SU-DHL-6 (cell line): ENCODE data around the gene APOBEC2.

ENCODE experiments used
- H2AFZ ChIP-seq: fragments of 200-600 bp; sonication (generic); 2 replicates; pipeline ENCODE4 v1.6.1; 2014; ENCODE audit warnings: low read depth, mild to moderate bottlenecking, moderate library complexity, mixed read lengths, antibody characterized with exemption, low read length; ENCODE audit not compliant: severe bottlenecking
- H3F3A ChIP-seq: fragments of 200-600 bp; shearing (Covaris generic); 2 replicates; pipeline ENCODE4 v1.6.0; 2016; ENCODE audit warnings: antibody characterized with exemption, mild to moderate bottlenecking; ENCODE audit not compliant: insufficient read depth
- H3K27ac ChIP-seq: fragments of 200-600 bp; sonication (generic); 2 replicates; pipeline ENCODE4 v1.5.1; 2016; ENCODE audit warnings: low read depth, mild to moderate bottlenecking, low read length, moderate library complexity, mixed read lengths
- H3K27me3 ChIP-seq: fragments of 200-600 bp; sonication (generic), shearing (Covaris generic); 2 replicates; pipeline ENCODE4 v1.6.0; 2014; ENCODE audit warnings: mild to moderate bottlenecking, low read length
- H3K36me3 ChIP-seq: fragments of 200-600 bp; sonication (generic); 2 replicates; pipeline ENCODE4 v1.6.1; 2014; ENCODE audit warnings: mild to moderate bottlenecking, low read length, mixed read lengths
- H3K4me2 ChIP-seq: fragments of 300-600, 200-600 bp; shearing (Covaris generic), sonication (generic); 2 replicates; pipeline ENCODE4 v1.6.0; 2014; ENCODE audit warnings: low read length, low read depth, mild to moderate bottlenecking; ENCODE audit not compliant: poor library complexity, severe bottlenecking
- H3K4me3 ChIP-seq: fragments of 200-600 bp; sonication (generic); 2 replicates; pipeline ENCODE4 v1.5.1; 2014; ENCODE audit warnings: antibody characterized with exemption, low read length, mild to moderate bottlenecking, mixed read lengths; ENCODE audit not compliant: insufficient read depth, poor library complexity, severe bottlenecking
- H3K79me2 ChIP-seq: fragments of 200-600 bp; sonication (generic); 2 replicates; pipeline ENCODE4 v1.6.1; 2014; ENCODE audit warnings: mild to moderate bottlenecking, low read length, moderate library complexity; ENCODE audit not compliant: insufficient read depth
- H3K9ac ChIP-seq: fragments of 200-600 bp; sonication (generic); 2 replicates; pipeline ENCODE4 v1.7.0; 2014; ENCODE audit warnings: mild to moderate bottlenecking, low read length
- H3K9me2 ChIP-seq: fragments of 200-600 bp; sonication (generic); replicated peaks from 2 replicates; pipeline ENCODE4 v1.6.1; 2014; ENCODE audit warnings: low read length; ENCODE audit not compliant: insufficient read depth
- H3K9me3 ChIP-seq: fragments of 200-600 bp; sonication (generic); 2 replicates; pipeline ENCODE4 v1.6.1; 2014; ENCODE audit warnings: low read length, mixed read lengths; ENCODE audit not compliant: insufficient read depth
- H4K20me1 ChIP-seq: fragments of 200-600 bp; sonication (generic); 2 replicates; pipeline ENCODE4 v1.6.1; 2014; ENCODE audit warnings: low read depth, mild to moderate bottlenecking, antibody characterized with exemption, low read length, moderate library complexity, mixed read lengths
- CTCF ChIP-seq: fragments of 200-600 bp; sonication (generic); IDR thresholded peaks from one replicate; pipeline ENCODE4 v1.5.1; 2017; ENCODE audit warnings: antibody characterized with exemption, mild to moderate bottlenecking, low read length, moderate library complexity; ENCODE audit not compliant: insufficient read depth, poor library complexity, severe bottlenecking
- EZH2phosphoT487 ChIP-seq: fragments of 200-600 bp; sonication (generic), shearing (Covaris generic); conservative IDR thresholded peaks from 2 replicates; pipeline ENCODE4 v1.6.1; 2018; ENCODE audit warnings: mild to moderate bottlenecking, antibody characterized with exemption, low read length, moderate library complexity, mixed read lengths

APOBEC2 gene

DNA sequence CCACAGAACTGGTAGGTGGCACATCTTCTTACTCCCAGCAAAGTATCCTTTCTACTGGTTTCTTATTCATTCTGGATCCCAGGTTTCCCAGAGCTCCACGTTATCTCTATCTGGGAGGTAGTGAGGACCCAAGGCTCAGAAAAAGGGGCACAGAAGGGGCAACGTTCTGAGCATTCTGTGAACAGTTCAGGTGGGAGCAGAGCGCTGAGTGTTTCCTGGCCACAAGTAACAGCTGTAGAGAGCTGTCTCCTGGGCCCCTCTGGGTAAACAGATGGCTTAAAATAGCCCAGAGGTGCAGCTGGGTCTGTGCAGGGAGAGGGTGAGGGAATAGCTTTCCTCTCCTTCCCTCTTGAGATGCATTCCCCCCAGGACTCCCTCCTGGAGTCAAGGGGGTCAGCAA is 2.1 kb downstream of the APOBEC2 start:
- no peak overlapping the region for H2AFZ ChIP-seq
- 0 out of 2 replicates have a peak, but pooled peaks cover under 1% of the 10 kb centered on the region for H3F3A ChIP-seq
- no peaks in the 10 kb centered on the region for H3K79me2 ChIP-seq
- no peak for TF ChIP-seq CTCF
- no peak for TF ChIP-seq EZH2phosphoT487
- H3K27me3 ChIP-seq = no peaks in the 10 kb centered on the region
- no peaks in the 10 kb centered on the region for H3K9me2 ChIP-seq
- H3K27ac ChIP-seq = no peak overlapping the region
- no peaks in the 10 kb centered on the region for H3K36me3 ChIP-seq
- no peaks in the 10 kb centered on the region for H4K20me1 ChIP-seq
- no peaks in the 10 kb centered on the region for H3K9me3 ChIP-seq
- no peak overlapping the region for H3K4me3 ChIP-seq
- H3K9ac ChIP-seq = no peak overlapping the region
- H3K4me2 ChIP-seq = no peak overlapping the region

DNA sequence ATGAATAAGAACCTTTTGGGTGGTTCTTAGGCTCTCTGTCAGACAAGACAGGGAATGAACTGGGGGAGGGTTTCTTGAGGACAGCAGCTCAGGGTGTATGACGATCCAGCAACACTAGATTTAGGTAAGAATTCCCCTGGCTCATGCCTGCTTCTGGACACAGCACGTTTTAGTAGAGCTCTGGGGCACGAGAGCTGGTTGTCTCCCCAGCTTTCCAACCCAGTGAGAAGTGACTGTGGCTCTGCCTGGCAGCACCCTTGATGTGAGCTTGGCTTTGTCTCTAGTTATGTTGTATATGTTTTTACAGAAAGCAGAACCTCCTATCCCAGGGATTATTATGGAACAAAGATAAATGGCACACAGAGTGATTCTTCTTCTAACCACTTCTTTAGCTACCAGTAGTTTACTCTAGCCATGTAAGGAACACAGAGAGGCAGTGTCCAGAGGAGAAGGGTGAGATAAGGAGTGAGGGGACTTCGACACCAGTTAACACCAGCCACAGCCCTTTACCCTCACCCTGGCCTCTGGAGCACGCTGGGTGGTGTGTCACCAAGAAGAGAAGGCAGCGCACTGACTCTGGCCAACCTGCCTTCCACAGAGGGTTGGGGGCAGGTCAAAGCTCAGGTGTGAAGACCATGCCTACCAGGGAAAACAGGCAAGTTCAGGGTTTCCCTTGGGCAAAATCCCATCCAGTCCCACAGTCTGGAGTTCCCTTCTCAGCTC is 3.9 kb downstream of the APOBEC2 start:
- Histone ChIP-seq H3K36me3 (no peaks in the 10 kb centered on the region), H3K4me2 (no peak overlapping the region), H4K20me1 (no peaks in the 10 kb centered on the region), H3K4me3 (no peak overlapping the region), H3K79me2 (no peaks in the 10 kb centered on the region), H2AFZ (no peak overlapping the region), H3K9ac (no peak overlapping the region), H3K9me3 (no peaks in the 10 kb centered on the region), H3K9me2 (no peaks in the 10 kb centered on the region), H3K27ac (no peak overlapping the region), H3K27me3 (no peaks in the 10 kb centered on the region), H3F3A (peaks cover 7% of the 10 kb centered on the region; the same call in 1 of the 2 replicates)
- TF ChIP-seq EZH2phosphoT487 = no peak

GRCh38 chr6:41058783-41059181 is 5.8 kb downstream of the APOBEC2 start:
- Histone ChIP-seq H3K79me2 (no peaks in the 10 kb centered on the region), H3K9ac (no peak overlapping the region), H3K4me3 (no peak overlapping the region), H4K20me1 (no peaks in the 10 kb centered on the region), H3K27ac (no peak overlapping the region), H3K4me2 (no peak overlapping the region), H2AFZ (no peak overlapping the region), H3K36me3 (peaks cover 5% of the 10 kb centered on the region; the same call in 1 of the 2 replicates), H3K9me3 (no peaks in the 10 kb centered on the region), H3K9me2 (no peaks in the 10 kb centered on the region), H3F3A (peaks cover 7% of the 10 kb centered on the region; the same call in 1 of the 2 replicates), H3K27me3 (no peaks in the 10 kb centered on the region)
- no peak for TF ChIP-seq EZH2phosphoT487
- TF ChIP-seq CTCF = no peak

DNA sequence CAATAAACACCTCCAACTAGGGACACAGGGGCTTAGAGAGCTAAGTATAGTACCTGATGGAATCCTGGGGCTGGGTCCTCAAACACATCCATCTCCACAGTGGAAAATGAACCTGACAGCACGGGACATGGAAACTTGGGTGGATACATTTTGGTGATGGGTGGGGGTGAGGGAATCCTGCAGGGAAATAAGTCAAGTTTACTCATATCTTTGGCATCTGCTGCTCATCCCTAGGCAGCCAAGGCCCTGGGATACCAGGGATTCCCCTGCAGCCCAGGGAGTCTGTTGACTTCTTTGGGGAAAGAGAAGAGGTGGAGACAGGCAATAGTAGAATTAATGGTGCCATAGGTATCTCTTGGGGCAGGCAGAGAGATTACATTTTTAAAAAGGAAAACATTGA is 6.6 kb downstream of the APOBEC2 start:
- Histone ChIP-seq H4K20me1 (no peaks in the 10 kb centered on the region), H3K27ac (no peak overlapping the region), H2AFZ (no peak overlapping the region), H3K4me2 (no peak overlapping the region), H3K79me2 (no peaks in the 10 kb centered on the region), H3K4me3 (no peak overlapping the region), H3K9ac (no peak overlapping the region), H3K36me3 (peaks cover 12% of the 10 kb centered on the region; the same call in 1 of the 2 replicates), H3F3A (peaks cover 7% of the 10 kb centered on the region; the same call in 1 of the 2 replicates), H3K9me2 (no peaks in the 10 kb centered on the region), H3K27me3 (no peaks in the 10 kb centered on the region), H3K9me3 (no peaks in the 10 kb centered on the region)
- TF ChIP-seq CTCF = no peak
- no peak for TF ChIP-seq EZH2phosphoT487
